ENCODE measurements around the gene SMAD2. TPM values are rescaled to one million over a fixed set of nuclear protein-coding genes. Genes with fewer than 3 reads are reported as not detected.

SMAD2 gene
- total and polyA plus RNA-seq, 2 of the 8 experiments (the other 6 are each of a cell fraction or from before 2014, with no cell fraction given) = 28.4 to 124 TPM

- TF ChIP-seq, protein P1, sequence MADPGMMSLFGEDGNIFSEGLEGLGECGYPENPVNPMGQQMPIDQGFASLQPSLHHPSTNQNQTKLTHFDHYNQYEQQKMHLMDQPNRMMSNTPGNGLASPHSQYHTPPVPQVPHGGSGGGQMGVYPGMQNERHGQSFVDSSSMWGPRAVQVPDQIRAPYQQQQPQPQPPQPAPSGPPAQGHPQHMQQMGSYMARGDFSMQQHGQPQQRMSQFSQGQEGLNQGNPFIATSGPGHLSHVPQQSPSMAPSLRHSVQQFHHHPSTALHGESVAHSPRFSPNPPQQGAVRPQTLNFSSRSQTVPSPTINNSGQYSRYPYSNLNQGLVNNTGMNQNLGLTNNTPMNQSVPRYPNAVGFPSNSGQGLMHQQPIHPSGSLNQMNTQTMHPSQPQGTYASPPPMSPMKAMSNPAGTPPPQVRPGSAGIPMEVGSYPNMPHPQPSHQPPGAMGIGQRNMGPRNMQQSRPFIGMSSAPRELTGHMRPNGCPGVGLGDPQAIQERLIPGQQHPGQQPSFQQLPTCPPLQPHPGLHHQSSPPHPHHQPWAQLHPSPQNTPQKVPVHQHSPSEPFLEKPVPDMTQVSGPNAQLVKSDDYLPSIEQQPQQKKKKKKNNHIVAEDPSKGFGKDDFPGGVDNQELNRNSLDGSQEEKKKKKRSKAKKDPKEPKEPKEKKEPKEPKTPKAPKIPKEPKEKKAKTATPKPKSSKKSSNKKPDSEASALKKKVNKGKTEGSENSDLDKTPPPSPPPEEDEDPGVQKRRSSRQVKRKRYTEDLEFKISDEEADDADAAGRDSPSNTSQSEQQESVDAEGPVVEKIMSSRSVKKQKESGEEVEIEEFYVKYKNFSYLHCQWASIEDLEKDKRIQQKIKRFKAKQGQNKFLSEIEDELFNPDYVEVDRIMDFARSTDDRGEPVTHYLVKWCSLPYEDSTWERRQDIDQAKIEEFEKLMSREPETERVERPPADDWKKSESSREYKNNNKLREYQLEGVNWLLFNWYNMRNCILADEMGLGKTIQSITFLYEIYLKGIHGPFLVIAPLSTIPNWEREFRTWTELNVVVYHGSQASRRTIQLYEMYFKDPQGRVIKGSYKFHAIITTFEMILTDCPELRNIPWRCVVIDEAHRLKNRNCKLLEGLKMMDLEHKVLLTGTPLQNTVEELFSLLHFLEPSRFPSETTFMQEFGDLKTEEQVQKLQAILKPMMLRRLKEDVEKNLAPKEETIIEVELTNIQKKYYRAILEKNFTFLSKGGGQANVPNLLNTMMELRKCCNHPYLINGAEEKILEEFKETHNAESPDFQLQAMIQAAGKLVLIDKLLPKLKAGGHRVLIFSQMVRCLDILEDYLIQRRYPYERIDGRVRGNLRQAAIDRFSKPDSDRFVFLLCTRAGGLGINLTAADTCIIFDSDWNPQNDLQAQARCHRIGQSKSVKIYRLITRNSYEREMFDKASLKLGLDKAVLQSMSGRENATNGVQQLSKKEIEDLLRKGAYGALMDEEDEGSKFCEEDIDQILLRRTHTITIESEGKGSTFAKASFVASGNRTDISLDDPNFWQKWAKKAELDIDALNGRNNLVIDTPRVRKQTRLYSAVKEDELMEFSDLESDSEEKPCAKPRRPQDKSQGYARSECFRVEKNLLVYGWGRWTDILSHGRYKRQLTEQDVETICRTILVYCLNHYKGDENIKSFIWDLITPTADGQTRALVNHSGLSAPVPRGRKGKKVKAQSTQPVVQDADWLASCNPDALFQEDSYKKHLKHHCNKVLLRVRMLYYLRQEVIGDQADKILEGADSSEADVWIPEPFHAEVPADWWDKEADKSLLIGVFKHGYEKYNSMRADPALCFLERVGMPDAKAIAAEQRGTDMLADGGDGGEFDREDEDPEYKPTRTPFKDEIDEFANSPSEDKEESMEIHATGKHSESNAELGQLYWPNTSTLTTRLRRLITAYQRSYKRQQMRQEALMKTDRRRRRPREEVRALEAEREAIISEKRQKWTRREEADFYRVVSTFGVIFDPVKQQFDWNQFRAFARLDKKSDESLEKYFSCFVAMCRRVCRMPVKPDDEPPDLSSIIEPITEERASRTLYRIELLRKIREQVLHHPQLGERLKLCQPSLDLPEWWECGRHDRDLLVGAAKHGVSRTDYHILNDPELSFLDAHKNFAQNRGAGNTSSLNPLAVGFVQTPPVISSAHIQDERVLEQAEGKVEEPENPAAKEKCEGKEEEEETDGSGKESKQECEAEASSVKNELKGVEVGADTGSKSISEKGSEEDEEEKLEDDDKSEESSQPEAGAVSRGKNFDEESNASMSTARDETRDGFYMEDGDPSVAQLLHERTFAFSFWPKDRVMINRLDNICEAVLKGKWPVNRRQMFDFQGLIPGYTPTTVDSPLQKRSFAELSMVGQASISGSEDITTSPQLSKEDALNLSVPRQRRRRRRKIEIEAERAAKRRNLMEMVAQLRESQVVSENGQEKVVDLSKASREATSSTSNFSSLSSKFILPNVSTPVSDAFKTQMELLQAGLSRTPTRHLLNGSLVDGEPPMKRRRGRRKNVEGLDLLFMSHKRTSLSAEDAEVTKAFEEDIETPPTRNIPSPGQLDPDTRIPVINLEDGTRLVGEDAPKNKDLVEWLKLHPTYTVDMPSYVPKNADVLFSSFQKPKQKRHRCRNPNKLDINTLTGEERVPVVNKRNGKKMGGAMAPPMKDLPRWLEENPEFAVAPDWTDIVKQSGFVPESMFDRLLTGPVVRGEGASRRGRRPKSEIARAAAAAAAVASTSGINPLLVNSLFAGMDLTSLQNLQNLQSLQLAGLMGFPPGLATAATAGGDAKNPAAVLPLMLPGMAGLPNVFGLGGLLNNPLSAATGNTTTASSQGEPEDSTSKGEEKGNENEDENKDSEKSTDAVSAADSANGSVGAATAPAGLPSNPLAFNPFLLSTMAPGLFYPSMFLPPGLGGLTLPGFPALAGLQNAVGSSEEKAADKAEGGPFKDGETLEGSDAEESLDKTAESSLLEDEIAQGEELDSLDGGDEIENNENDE (IDR thresholded peaks at IDR 0.05; ENCODE audit: insufficient replicate concordance, low read length) = no peak
- TF ChIP-seq BRCA1 (IDR thresholded peaks at IDR 0.05; ENCODE audit: low read depth, low read length) = no peak
- TF ChIP-seq, protein P2, sequence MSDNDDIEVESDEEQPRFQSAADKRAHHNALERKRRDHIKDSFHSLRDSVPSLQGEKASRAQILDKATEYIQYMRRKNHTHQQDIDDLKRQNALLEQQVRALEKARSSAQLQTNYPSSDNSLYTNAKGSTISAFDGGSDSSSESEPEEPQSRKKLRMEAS (IDR thresholded peaks at IDR 0.05) = no peak
- TF ChIP-seq KDM5A (IDR thresholded peaks at IDR 0.05; ENCODE audit: low read length) = no peak
- TF ChIP-seq, protein P3, sequence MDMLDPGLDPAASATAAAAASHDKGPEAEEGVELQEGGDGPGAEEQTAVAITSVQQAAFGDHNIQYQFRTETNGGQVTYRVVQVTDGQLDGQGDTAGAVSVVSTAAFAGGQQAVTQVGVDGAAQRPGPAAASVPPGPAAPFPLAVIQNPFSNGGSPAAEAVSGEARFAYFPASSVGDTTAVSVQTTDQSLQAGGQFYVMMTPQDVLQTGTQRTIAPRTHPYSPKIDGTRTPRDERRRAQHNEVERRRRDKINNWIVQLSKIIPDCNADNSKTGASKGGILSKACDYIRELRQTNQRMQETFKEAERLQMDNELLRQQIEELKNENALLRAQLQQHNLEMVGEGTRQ (IDR thresholded peaks at IDR 0.05; ENCODE audit: low read length) = no peak
- TF ChIP-seq SP4 (IDR thresholded peaks at IDR 0.05; ENCODE audit: low read length) = no peak
Measured at GRCh38 chr18:47801817-47802216, 128.6 kb downstream of the SMAD2 start (continued).
